GDM1 (cell line): Measurements from ENCODE around the gene PTDSS2.
"Not testable (repeated sequence)": the region's sequence is repeated elsewhere in the genome, so short reads cannot be mapped to it uniquely, and the experiment has no call there.

Experiments used
- DNase-seq: peaks from one replicate; lab custom pipeline; 2025; lab: John Stamatoyannopoulos, UW

The PTDSS2 gene

DNA sequence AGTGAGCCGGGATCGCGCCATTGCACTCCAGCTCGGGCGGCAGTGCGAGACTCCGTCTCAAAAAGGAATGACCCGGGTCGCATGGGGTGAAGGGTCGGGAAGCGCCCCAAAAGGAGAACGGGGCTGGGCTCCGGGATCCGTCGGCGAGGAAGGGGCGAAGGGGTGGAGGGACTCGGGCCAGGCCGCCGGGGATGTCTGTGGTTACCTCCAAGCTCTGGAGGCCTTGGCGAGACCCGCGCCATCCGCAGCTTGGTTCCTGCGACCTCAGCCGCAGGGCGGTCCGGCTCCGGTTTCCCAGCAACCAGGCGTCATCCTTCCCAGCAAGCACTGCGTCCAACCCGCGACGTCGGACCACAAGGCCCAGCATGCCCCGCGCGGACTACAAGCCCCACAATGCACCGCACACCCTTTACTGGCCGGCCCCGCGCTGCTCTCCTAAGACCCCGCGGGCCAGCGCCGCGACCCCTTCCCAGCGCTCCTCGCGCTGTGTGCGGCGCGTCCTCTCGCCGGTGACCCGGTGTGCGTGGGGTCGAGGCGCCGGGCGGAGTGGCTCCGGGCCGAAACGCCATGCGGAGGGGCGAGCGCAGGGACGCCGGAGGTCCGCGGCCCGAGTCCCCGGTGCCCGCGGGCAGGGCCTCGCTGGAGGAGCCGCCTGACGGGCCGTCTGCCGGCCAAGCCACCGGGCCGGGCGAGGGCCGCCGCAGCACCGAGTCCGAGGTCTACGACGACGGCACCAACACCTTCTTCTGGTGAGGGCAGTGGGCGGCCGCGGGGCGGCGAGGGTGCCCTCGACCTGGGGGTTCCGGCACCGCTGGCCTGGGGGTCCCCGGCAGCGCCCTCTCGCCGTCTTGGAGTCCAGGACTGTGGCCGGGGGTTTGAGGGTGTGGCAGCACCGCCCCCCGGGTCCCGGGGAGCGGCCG, at the start of gene PTDSS2:
Gene PTDSS2 (plus strand): TSS at position 391 of the 920 bp plus-strand sequence. CDS start 177 bp downstream, at position 568.
- peak; percentile 95 for DNase-seq

GRCh38 chr11:401196-401595, 48.9 kb upstream of the PTDSS2 start:
- not testable (repeated sequence) for DNase-seq

DNA sequence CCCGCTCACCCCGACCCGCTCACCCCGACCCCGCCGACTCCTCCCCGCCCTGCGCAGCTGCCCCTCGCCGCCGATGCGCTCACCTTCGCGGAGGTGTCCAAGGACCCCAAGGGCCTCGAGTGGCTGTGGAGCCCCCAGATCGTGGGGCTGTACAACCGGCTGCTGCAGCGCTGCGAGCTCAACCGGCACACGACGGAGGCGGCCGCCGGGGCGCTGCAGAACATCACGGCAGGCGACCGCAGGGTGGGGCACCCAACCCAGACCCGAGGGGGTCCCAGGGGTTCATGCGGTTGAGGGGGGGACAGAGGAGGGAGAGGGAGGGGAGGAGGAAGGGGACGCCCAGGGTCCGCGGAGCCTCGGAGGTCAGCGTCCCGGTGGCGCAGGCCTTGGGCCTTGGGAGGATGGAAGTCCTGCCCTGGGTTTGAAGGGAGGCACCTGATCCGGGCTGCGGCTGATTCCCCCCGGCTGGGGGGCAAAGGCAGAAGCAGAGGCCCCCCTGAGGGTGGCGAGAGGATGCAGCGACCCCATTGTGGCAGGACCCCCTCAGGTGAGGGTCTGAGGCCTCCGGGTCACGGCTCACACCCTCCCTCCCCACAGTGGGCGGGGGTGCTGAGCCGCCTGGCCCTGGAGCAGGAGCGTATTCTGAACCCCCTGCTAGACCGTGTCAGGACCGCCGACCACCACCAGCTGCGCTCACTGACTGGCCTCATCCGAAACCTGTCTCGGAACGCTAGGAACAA, 46.9 kb upstream of the PTDSS2 start:
- DNase-seq: no peak

GRCh38 chr11:403761-404431, 46.2 kb upstream of the PTDSS2 start:
- DNase-seq: no peak

DNA sequence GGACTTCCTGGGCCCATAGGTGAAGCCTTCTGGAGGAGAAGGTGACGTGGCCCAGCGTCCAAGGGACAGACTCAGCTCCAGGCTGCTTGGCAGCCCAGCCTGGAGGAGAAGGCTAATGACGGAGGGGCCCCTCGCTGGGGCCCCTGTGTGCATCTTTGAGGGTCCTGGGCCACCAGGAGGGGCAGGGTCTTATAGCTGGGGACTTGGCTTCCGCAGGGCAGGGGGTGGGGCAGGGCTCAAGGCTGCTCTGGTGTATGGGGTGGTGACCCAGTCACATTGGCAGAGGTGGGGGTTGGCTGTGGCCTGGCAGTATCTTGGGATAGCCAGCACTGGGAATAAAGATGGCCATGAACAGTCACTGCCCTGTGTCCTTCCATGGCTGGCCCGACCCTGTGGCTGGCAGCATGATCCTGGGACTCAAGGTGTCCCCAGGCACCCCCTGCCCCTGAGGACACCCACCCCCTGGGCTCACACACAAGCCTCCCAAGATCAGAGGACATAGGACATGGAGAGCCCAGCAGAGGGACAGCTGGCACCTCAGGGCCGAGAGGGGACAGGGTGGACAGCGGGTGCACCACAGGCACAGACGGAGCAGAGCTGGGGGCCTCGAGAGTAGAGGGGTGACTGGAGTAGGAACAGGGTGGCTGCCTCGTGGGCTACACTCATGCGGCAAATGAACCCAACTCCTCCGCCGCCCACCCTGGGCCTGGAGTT, 45.4 kb upstream of the PTDSS2 start:
- DNase-seq: no peak

DNA sequence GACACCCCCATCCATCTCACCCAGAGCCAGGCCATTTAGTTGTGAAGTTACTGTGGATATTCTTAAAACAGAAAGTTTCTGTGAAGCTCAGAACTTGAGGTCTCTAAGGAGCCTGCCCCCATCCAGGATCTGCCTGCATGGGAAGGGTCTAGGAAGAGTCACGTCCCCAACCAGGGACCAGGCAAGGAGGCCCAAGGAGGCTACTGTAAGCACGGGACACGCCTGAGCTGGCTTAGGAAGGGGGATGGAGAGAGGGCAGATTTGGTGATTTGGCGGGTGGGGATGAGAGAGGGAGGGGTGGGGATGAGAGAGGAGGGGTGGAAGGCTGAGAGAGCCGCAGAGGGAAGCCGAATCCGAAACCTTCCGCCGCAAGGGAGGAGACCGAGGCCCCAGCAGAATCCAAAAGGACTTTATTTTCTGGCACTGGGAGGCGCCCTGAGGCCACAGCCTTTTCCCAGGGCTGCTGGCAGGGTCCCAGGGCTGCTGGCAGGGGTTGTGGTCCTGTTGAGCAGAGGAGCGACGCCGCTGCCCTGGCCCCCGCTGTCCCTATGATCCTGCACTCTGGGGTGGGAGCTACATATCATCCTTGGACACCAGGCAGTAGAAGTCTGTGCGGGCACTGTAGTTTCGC, 44.6 kb upstream of the PTDSS2 start:
- no peak for DNase-seq

DNA sequence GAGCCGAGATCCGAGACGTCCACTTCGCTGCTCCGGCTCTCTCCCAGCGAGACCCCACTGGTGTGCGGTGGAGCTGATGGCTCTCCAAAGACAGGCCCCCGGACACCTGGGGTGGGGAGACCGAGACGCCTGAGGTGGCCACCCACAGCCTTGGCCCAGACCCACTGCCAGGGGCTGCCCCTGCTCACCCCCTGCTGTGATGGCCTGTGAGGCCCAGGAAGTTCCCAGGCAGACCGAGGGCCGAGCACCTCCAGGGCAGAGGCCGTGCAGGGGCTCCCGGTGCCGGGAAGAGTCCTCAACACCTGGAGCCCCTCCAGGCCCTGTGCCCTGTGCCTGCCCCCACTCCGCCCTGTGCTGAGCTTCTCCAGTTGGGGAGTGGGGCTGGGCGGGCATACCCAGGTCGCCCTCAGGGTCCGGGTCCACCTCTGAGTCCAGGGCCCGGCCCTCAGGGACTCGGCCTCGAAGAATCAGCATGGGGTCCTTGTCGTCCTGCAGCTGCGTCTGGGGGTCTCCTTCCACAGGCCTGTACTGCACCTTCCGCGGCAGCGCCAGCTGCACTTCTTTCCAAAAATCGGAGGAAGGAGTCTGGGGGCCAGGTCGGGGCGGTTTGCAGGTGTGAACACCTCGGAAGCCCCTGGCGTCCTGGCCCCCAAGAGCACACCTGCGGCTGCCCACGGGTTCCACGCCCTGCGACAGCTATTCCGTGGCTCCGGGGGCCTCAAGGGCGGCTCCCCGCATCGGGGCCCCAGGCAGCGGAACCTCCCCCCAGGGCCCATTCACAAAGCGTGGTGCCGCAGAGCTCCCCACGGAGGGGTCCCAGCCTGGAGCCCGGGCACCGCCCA, 43.9 kb upstream of the PTDSS2 start:
- DNase-seq: no peak

GRCh38 chr11:406796-407650, 43.1 kb upstream of the PTDSS2 start:
- peak; percentile 86 for DNase-seq

GRCh38 chr11:407651-408123, 42.4 kb upstream of the PTDSS2 start:
- DNase-seq: no peak

- no peak for DNase-seq
Observed at GRCh38 chr11:408154-409007, 41.7 kb upstream of the PTDSS2 start.

DNA sequence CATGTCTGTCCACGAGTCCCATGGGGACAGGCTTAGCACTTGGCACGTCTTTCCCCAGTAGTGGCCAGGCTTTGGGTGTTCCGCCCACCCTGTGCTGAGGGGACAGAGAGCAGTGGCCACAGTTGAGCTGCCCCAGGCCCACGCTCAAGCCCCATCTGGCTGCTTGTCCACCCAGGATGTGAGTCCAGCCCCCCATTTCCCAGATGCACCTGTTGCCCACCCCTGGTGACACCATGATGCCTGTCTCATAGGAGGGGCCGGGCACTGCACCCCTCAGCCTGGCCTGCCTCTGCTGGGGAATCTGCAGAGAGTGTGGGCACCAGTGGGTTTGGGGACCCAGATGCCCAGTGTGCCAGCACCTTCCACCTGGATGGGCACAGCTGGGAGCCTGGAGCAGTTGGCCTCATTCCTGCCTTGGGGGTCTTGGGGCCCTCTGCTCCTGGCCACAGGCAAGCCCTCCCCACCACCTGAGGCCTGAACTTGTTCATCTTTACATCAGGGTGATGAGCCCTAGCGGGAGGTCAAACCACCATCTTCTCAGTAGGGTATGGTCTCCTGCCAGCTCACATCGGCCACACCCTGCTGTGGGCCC, 41.0 kb upstream of the PTDSS2 start:
- no peak for DNase-seq

- no peak for DNase-seq
Observed at GRCh38 chr11:409600-410483, 40.2 kb upstream of the PTDSS2 start.

DNA sequence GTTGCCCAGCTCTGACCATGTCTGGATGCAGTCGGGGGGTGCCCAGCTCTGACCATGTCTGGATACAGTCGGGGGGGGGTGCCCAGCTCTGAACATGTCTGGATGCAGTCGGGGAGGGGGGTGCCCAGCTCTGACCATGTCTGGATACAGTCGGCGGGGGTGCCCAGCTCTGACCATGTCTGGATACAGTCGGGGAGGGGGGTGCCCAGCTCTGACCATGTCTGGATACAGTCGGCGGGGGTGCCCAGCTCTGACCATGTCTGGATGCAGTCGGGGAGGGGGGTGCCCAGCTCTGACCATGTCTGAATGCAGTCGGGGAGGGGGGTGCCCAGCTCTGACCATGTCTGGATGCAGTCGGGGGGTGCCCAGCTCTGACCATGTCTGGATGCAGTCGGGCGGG, 39.4 kb upstream of the PTDSS2 start:
- DNase-seq: not testable (repeated sequence)

- not testable (repeated sequence) for DNase-seq
Observed at GRCh38 chr11:411520-411919, 38.6 kb upstream of the PTDSS2 start.

GRCh38 chr11:412641-413119, 37.4 kb upstream of the PTDSS2 start:
- no peak for DNase-seq
